Urinary bladder (tissue), 4 donors: ENCODE results near the gene IL21R. TPM values are rescaled to one million over a fixed set of nuclear protein-coding genes. Genes with fewer than 3 reads are reported as not detected.
"Not testable (repeated sequence)": the region's sequence is repeated elsewhere in the genome, so short reads cannot be mapped to it uniquely, and the experiment has no call there.

Experiments
- DNase-seq: peaks from one replicate; pipeline ENCODE4 v3.0.0-alpha.2; 2015; ENCODE audit errors: extremely low spot score
- H3K27ac ChIP-seq: one replicate; pipeline ENCODE4 v1.5.1; 2013; ENCODE audit warnings: low read depth, mild to moderate bottlenecking, moderate library complexity
- H3K36me3 ChIP-seq: one replicate; pipeline ENCODE4 v1.6.1; 2013; ENCODE audit warnings: mild to moderate bottlenecking, moderate library complexity; ENCODE audit not compliant: insufficient read depth
- H3K4me1 ChIP-seq: one replicate; pipeline ENCODE4 v1.6.1; 2013; ENCODE audit warnings: mild to moderate bottlenecking, moderate library complexity; ENCODE audit not compliant: insufficient read depth
- H3K4me3 ChIP-seq: one replicate; pipeline ENCODE4 v1.5.1; 2013; ENCODE audit warnings: low read depth, low read length
- WGBS: extraction: QIAGEN DNeasy Blood & Tissue Kit; methylation state at CpG from one replicate; pipeline ENCODE4 v1.1.7; 2013; 5-methylcytosine and 5-hydroxymethylcytosine counted together
- polyA plus RNA-seq: library from polyadenylated mRNA; stranded (reverse); fragments of 200-250 nt; gene quantifications from one replicate; pipeline ENCODE4 v1.2.3, GENCODE V29; 2013
- total RNA-seq: library from RNA; depleted of rRNA; stranded (reverse); fragments of >200 nt; gene quantifications from one replicate; pipeline ENCODE4 v1.2.3, GENCODE V29; 2014
- donor health status: healthy with polysubstance abuse.
- donor health status: healthy.

The IL21R gene
- total and polyA plus RNA-seq, 2 donors, result 0.27 to 0.53 TPM

DNA sequence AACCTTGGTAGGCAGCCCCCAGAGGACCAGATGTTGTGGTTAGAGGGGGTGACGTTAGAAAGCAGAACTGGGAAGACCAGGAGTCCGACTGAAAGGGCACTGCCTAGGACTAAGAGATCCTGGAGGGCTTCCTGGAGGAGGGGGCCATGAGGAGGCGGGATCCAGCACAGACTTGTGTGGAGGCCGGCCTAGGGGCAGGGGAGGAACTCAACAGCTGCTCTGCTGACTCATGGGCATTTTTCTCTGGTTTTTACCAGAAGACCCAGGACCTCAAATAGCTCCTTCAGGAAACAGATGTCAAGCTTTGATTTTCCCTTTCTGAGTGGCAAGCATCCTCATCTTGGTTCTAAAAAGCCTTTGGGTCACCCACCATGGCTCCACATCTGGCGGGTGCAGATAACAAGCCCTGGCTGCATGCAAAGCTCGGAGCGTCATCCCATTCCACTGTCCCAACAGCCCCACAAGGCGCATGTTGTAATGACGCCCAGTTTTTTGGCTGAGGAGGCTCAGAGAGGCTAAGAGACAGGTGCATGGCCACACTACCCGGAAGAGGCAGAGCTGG is 29.0 kb downstream of the IL21R start:
- Histone ChIP-seq H3K27ac (no peak overlapping the region), H3K4me1 (no peaks in the 10 kb centered on the region), H3K4me3 (no peak overlapping the region), H3K36me3 (no peaks in the 10 kb centered on the region)
- 75% methylated on average over 10 of the region's 10 CpGs for WGBS
- DNase-seq, result no peak

DNA sequence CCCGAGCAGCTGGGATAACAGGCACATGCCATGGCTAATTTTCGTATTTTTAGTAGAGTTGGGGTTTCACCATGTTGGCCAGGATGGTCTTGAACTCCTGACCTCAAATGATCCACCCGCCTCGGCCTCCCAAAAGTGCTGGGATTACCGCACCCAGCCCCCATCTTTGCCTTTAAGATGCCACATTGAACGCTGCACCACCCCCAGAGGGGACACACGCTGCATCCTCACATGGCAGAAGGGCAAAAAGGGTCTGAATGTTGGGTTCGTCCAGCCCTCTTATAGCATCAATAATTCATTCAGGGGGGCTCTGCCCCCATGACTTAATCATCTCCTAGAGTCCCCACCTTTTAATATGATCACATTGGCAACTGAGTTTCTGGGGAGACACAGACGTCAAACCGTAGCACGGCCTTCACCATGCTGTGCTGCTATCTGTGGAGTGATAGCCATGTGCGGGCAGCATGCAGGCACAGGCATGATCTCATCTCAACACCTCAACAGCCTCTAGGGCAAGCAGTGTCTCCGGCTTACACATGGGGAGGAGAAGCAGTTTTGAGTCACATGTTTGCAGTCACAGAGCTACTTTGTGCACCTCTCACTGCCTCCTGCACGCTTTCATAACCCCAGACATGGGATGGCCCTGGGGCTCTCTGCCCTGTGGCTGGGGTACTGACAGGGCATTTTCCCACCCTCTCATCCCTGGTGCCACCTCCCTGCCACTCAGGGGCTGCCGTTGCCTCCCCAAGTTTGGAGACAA is 30.0 kb downstream of the IL21R start:
- no peaks in the 10 kb centered on the region for H3K36me3 ChIP-seq
- H3K27ac ChIP-seq, result no peak overlapping the region
- H3K4me3 ChIP-seq, result no peak overlapping the region
- DNase-seq, result no peak
- no peaks in the 10 kb centered on the region for H3K4me1 ChIP-seq
- 75% methylated on average over 15 of the region's 15 CpGs for WGBS

DNA sequence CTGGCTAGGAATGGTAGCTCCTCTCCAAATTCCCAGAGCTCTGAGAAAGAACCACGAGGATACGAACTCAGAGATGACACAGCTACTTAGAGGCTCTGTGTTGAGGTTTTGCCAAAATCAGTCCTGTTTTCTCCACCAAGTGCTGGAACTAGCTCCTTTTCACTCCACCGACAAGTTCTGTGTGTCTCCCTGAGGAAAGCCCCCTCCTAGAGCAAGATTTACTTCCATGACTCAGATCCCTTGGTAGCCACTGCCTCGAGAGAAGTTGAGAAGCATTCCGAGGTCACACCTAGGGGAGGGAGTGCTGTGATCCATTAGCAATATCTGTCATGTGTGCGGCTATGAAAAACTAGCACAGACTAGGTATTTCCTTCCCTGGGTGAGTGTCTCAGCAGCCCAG is 30.6 kb downstream of the IL21R start:
- H3K4me3 ChIP-seq, result no peak overlapping the region
- no peaks in the 10 kb centered on the region for H3K36me3 ChIP-seq
- H3K4me1 ChIP-seq, result no peaks in the 10 kb centered on the region
- 38% methylated on average over 6 of the region's 6 CpGs for WGBS
- no peak for DNase-seq
- no peak overlapping the region for H3K27ac ChIP-seq

DNA sequence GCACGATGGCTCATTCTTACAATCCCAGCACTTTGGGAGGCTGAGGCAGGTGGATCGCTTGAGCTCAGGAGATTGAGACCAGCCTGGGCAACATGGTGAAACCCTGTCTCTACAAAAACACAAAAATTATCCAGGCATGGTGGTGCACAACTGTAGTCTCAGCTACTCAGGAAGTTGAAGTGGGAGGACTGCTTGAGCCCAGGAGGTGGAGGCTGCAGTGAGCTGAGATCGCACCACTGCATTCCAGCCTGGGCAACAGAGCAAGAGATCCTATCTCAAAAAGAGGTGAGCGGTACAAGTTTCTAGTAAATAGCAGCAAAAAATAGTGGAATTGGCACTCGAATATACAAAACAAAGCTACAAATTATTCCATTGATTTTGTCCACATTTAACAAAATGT is 31.2 kb downstream of the IL21R start:
- 79% methylated on average over 5 of the region's 5 CpGs for WGBS
- not testable (repeated sequence) for DNase-seq, H3K4me1 ChIP-seq, H3K27ac ChIP-seq, H3K4me3 ChIP-seq, H3K36me3 ChIP-seq

DNA sequence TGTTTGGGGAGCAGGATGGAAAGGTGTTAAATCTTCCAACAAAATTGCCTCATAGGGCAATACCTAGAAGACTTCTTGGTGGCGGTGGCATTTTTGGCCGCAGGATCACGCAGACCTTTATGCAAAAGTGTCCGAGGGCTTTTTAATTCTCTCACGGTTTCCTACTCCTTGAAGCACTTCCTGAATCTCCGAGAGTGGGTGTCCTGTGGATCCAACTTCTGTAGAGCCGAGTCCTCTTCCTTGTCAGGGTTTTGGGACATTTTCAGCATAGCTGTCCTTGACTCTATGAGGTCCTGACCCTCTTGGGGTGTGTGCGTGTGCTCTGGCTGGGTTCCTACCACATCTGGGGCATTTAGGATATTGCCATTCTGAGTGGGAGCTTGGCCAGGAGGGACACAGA is 31.7 kb downstream of the IL21R start:
- Histone ChIP-seq H3K4me1 (no peaks in the 10 kb centered on the region), H3K36me3 (no peaks in the 10 kb centered on the region), H3K4me3 (no peak overlapping the region), H3K27ac (no peak overlapping the region)
- no peak for DNase-seq
- WGBS, result 76% methylated on average over 8 of the region's 8 CpGs

DNA sequence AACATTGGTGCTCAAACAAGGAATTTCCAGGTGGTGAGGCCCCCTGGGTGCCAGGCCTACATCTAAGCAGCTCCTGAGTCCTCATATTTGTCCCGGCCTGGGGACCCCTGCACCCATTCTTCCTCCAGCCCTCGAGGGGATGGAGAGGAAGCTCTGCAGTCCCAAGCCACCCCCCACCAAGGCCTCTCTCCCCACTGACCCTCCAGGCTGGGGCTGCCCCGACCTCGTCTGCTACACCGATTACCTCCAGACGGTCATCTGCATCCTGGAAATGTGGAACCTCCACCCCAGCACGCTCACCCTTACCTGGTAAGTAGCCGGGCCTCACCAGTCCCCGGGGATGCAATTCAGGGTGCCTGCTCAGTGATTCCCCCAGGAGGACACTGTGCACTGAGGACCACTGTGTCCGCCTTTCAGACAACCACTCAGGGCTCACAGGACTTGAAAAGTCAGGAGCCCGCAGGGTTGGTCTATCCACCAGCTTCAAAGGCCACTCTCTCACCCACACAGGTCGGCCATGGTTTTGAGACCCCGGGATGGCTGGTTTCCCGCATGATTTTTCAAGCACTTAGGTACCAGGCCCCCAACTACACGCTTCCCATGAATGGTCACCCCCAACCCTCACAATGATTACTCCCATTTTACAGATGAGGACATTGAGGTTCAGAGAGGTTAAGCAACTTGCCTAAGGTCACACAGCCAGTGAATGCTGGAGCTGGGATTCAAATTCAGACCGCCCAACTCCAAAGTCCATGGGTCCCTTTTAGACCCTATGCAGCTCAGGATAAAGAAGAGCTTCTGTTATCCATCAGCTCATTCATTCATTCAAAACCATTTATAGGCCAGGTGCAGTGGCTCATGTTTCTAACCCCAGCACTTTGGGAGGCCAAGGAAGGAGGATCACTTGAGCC is 32.4 kb downstream of the IL21R start:
- Histone ChIP-seq H3K4me3 (no peak overlapping the region), H3K4me1 (no peaks in the 10 kb centered on the region), H3K36me3 (no peaks in the 10 kb centered on the region), H3K27ac (no peak overlapping the region)
- no peak for DNase-seq
- 86% methylated on average over 16 of the region's 16 CpGs for WGBS

DNA sequence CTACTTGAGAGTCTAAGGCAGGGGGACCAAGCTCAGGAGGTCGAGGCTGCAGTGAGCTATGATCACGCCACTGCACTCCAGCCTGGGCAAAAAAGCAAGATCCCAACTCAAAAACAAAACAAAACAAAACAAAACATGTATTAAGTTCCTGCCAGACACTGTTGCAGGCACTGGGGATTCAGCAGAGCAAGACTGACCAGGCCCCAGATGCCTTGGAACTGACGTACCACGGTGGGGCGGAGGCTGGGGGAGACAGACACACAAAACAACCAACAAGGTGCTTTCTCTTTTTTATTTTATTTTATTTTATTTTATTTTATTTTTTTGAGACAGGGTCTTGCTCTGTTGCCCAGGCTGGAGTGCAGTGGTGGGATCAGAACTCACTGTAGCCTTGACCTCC is 33.2 kb downstream of the IL21R start:
- not testable (repeated sequence) for H3K27ac ChIP-seq, H3K4me1 ChIP-seq, H3K36me3 ChIP-seq, H3K4me3 ChIP-seq, DNase-seq
- 89% methylated on average over 5 of the region's 5 CpGs for WGBS

DNA sequence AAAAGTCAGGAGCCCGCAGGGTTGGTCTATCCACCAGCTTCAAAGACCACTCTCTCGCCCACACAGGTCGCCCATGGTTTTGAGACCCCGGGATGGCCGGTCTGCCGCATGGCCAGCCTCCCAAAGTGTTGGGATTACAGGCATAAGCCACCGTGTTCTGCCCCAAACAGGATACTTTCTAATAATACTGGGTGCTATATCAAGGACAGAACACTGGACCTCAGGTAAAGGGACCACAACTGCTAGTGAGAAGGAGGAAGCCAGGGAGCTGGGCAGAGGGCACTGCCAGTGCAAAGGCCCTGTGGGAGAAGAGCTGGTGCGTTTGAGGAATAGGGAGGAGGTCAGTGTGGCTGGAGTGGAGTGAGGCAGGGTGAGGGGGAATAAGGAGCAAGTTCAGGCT is 34.1 kb downstream of the IL21R start:
- WGBS, result 91% methylated on average over 8 of the region's 8 CpGs
- H3K27ac ChIP-seq, result no peak overlapping the region
- no peak for DNase-seq
- no peak overlapping the region for H3K4me3 ChIP-seq
- no peaks in the 10 kb centered on the region for H3K36me3 ChIP-seq
- no peaks in the 10 kb centered on the region for H3K4me1 ChIP-seq

DNA sequence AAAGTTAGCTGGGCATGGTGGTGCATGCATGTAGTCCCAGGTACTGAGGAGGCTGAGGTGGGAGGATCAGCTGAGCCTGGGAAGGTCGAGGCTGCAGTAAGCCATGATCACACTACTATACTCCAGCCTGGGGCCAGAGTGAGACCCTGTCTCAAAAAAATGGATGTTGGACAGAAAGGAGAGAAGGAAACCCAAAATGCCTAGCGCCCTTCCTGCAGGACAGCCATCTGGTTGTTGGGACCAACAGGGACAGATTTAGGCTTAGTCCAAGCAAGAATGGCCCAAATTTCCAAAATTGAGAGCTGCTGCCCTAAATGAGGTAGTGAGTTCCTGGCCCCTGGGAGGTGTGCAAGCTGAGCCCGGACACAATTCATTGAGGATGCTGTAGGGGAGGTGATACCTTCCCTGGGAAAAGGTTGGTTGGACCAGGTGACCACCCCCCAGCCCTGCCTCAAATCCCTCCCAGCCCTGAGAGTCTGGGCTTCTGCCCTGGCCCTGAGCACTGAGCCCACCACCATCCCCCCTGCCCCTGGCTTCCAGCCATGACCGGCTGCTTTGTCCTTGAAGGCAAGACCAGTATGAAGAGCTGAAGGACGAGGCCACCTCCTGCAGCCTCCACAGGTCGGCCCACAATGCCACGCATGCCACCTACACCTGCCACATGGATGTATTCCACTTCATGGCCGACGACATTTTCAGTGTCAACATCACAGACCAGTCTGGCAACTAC is 35.1 kb downstream of the IL21R start:
- WGBS, result 85% methylated on average over 9 of the region's 9 CpGs
- Histone ChIP-seq H3K36me3 (no peaks in the 10 kb centered on the region), H3K4me1 (no peaks in the 10 kb centered on the region), H3K4me3 (no peak overlapping the region), H3K27ac (no peak overlapping the region)
- no peak for DNase-seq

DNA sequence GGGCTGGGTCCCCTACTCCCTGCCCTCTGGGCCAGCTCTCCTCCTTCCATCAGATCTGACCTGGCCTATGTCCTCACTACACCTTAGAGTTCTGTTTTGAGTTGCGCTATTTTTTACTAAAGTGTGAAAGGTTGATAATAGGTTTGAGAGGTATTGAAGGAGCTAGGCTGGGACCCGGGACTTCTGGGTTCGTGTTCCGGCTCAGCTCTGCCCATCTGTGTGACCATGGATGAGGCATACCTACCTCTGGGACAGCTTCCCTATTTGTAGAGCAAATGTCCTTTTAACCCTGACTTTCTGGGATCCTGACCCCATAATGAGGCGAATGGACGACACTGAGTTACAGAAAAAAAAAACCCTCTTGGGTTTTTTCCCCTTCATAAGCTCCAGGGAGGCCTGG is 36.0 kb downstream of the IL21R start:
- Histone ChIP-seq H3K4me1 (no peaks in the 10 kb centered on the region), H3K4me3 (no peak overlapping the region), H3K27ac (no peak overlapping the region), H3K36me3 (no peaks in the 10 kb centered on the region)
- DNase-seq, result no peak
- WGBS, result 93% methylated on average over 6 of the region's 6 CpGs

DNA sequence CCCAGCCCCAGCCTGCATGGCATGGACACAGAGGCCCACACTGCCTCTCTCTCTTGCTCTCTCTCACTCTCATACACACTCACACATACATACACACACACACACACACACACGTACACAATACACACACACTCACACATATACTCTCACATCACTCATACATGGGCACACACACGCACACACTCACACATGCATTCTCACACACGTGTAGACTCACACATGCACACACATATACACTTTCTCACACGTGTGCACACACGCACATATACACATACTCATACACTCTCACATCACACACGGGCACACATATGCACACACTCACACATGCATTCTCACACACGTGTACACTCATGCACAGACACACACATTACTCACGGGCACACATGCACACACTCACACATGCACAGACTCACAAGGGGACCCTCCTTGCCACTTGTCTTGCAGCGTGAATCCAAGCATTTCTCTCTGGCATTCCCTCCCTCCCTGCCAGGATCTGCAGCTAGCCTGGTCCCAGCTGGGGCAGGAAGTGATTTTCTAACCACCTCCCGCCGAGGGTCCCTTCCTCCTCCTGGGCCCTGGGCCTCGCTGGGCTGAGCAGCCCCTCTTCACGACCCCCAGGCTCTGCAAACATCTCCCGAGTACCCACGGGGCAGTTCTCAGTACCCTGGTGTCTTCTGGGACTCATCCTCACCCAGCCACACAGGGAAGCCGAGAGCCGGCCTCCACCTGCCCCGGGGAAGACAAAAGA is 37.5 kb downstream of the IL21R start:
- no peak for DNase-seq
- H3K4me3 ChIP-seq, result no peak overlapping the region
- no peak overlapping the region for H3K27ac ChIP-seq
- H3K4me1 ChIP-seq, result no peaks in the 10 kb centered on the region
- WGBS, result 67% methylated on average over 18 of the region's 18 CpGs
- H3K36me3 ChIP-seq, result no peaks in the 10 kb centered on the region

DNA sequence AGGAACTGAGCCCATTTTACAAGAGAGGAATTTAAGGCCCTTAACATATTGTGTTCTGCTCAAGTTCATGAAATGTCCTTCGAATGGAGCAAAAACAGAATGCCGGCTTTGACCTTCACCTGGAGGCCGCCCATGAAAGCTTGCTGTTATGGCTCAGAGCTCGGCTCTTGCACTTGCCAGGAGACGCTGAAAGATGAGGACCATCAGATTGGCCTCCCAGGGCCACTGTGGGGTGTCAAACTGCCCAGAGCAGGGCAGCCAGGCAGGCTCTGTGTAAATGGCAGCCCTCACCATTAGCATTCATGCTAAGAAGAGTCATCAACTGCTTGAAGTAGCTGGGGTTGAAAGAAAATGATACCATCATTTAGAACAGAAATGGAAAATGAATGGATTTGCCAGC is 39.3 kb downstream of the IL21R start:
- WGBS, result 73% methylated on average over 5 of the region's 5 CpGs
- DNase-seq, result no peak

DNA sequence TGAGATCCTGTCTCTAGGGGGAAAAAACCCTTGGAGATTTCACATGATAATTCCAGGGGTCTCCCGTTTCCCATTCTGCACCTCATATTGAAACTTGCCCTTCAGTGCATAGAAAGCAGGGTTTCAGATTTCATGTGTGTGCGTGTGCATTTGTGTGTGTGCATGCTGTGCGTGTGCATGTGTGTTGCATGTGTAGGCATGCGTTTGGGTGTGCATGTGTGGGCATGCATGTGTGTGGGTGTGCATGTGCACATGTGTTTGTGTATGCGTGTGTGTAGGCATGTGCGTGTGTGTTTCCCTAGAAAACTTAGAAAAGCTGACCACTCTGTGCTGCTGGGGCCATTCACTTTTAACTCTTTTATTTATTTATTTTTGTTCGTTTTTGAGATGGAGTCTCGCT is 40.0 kb downstream of the IL21R start:
- Histone ChIP-seq H3K4me1 (no peaks in the 10 kb centered on the region), H3K4me3 (no peak overlapping the region), H3K27ac (no peak overlapping the region), H3K36me3 (no peaks in the 10 kb centered on the region)
- WGBS, result 90% methylated on average over 8 of the region's 8 CpGs
- DNase-seq, result no peak

More for the DNA sequence above, 39.3 kb downstream of the IL21R start:
- no peaks in the 10 kb centered on the region for H3K4me1 ChIP-seq
- no peak overlapping the region for H3K27ac ChIP-seq
- no peak overlapping the region for H3K4me3 ChIP-seq
- H3K36me3 ChIP-seq, result no peaks in the 10 kb centered on the region
